ENCODE results near the gene SAP130.

Gene SAP130

DNA sequence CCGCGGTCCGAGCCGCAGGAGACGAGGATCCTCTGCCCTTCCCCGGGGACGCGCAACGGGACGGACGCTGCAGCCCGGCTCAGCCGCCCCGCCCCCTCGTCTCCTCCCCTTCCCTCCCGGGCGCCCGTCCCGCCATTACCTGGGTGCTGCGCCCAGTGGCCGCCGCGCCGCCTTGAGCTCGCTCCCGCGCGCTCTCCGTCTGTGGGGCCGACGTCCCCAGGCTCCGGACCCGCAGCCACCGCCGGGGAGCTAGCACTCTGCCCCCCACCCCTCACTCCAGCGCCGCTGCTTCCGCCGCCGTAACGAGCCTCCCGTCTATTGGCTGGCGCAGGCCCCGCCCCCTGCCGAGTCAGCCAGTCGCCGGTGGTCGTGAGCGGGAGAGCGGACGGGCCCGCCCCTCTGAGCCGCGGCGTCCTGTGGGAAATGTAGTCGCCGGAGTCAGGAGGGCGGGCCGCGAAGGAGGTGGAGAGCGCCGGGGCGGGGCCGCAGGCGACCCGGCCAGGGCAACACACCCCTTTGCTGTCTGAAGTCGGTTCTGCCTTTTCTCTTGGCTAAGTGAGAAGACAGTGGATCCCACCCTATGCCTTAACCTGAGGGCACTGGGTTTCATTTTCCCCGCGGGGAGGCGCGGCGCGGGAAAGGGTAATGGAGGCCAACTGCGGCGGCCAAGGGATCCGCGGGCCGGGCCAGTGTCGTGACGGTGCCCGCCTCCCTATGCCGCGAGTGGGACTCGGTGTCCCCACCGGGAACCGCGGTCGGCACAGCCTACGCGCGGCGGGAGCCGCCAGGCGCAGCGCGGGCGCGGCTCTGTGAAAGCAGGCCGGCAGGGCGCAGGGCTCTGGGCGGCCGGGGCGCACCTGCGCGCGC lies at the start of gene SAP130:
Gene SAP130, minus strand, starts transcription at position 259 of the 867 bp plus-strand sequence. CDS start 1,767 bp downstream, outside the sequence.
- DNase-seq = peak; percentile 95

DNA sequence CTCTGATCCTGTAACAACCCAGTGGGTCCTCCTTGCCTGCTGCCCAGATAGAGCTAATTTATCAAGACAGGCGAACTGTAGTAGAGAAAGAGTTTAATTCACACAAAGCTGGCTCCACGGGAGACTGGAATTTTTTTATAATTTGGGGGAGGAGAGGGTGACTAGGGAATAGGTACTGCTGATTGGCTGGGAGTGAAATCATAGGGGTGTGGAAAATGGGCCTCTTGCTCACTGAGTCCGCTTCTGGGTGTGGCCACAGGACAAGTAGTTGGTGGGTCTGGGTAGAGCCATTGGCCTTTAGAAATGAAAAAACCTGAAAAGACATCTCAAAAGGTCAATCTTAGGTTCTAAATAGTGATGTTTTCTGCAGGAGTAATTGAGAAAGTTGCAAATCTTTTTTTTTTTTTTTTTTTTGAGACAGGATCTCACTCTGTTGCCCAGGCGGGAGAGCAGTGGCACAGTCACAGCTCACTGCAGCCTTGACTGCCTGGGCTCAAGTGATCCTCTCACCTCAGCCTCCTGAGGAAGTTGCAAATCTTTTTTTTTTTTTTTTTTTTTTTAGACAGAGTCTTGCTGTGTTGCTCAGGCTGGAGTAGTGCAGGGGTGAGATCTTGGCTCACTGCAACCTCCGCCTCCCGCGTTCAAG lies 48.7 kb upstream of the SAP130 start:
- no peak for DNase-seq

- no peak for DNase-seq
Measured at GRCh38 chr2:128073278-128073677, 45.4 kb upstream of the SAP130 start.

DNA sequence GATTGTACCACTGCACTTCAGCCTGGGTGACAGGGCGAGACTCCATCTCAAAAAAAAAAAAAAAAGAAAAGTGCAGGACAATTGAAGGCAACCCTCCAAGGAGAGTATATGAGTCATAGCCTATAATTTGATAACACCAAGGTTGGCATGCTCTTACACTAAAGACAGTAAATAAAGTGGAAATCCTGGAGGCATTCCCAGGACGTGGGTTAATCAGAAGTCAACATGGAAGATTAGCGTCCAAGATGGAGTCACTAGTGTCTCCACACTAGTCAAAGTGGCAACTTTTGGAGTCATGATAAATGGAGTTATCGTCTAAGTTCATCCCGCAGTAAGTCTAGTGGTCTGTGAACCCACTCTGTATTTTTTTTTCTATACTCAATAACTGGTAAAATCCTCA lies 41.9 kb upstream of the SAP130 start:
- DNase-seq = no peak

DNA sequence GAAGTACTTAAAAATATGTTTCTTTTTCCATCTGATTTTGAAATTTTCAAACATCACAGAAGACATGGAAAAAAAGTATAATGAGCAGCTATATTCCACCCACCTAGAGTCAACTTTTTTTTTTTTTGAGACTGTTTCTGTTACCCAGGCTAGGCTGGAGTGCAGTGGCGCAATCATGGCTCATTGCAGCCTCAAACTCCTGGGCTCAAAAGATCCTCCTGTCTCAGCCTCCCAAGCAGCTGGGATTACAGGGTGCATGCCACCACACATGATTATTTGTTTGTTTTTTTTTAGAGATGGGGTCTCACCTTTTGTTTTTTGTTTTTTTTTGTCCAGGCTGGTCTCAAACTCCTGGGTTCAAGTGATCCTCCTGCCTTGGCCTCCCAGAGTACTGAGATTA lies 36.5 kb upstream of the SAP130 start:
- DNase-seq = no peak

DNA sequence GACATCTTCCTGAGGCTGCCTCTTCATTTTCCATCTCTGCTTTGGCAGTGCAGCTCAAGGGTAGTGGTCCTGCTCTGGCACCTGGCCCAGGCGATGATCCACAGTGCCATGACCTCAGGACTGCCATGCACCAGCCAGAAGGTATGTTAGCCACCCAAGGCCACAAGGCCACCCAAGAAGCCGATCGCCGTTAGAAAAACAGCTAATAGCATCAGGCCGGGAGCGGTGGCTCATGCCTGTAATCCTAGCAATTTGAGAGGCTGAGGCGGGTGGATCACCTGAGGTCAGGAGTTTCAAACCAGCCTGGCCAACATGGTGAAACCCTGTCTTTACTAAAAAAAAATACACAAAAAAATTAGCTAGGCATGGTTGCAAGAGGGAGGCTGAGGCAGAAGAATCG lies 34.7 kb upstream of the SAP130 start:
- no peak for DNase-seq

DNA sequence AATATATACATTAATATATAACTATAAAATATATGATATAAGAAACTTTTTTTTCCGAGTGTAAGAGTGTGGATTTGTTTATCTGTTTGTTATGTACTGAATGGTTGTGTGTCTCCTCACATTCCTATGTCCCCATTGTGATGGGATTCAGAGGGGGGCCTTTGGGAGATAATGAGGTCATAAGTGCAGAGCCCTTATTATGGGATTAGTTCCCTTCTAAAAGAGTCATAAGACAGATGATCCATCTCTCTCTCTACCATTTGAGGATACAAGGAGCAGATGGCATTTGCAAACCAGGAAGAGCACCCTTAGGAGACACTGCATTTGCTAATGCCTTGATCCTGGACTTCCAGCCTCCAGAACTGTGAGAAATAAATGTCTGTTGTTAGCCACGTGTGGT lies 30.3 kb upstream of the SAP130 start:
- DNase-seq = no peak

DNA sequence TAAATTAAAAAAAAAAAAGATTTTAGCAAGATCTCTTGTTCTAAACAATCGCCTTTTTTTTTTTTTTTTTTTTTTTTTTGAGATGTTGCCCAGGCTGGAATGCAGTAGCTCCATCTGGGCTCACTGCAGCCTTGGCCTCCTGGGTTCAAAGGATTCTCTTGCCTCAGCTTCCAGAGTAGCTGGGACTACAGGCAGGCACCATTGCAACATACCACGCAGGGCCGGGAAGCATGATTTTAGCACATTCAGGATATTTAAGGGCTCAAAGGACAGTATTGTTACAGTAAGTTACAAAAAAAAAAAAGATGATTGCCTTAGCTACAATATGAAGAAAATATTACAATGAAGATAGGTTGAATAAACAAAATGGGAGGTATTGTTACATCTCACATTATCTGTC lies 29.5 kb upstream of the SAP130 start:
- no peak for DNase-seq

DNA sequence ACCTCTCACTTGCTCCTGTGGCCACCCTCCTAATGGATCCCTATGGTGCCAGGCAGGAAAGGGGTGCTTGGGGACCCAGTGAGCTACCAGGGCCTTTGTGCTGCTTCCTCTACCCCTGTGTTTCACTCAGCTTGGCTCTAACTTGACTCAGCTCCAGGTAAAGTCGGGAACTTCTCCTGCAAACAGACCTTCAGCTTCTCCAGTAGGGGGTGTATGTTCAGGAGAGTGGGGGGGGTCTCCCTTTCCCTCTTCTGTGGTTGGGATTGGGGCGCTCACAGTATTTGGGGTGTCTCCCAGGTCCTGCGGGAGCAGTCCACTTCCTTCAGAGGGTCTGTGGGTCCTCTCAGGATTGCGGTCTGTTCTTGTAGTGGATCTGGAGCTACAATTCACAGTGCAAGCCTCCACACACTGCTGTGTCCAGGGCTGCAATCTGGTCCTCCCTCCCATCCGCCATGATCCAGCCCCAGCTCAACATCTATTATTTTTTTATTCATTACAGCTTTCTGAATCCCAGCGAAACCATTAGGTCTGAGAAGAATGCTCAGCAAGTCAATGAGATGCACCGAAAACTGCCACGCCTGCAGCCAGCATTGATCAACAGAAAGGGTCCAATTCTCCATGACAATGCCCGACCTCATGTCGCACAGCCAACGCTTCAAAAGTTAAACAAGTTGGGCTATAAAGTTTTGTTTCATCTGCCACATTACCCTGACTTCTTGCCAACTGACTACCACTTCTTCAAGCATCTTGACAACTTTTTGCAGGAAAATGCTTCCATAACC lies 26.4 kb upstream of the SAP130 start:
- no peak for DNase-seq

DNA sequence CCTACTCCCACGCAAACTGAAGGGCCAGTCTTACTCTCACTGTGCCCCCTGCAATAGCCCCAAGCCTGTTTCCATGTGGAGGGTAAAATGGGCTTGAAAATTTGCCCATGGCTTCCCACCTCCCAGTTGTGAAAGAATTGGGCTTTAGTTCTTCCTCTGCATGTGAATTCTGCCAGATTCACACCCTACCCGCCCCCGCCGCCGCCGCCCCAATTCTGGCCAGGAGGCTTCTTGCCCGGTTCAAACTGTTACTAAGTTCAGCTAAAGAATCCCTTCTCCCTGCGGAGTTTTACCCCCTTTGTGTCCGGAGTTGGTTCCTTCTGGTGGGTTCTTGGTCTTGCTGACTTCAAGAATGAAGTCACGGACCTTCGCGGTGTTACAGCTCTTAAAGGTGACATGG lies 25.5 kb upstream of the SAP130 start:
- DNase-seq = no peak

DNA sequence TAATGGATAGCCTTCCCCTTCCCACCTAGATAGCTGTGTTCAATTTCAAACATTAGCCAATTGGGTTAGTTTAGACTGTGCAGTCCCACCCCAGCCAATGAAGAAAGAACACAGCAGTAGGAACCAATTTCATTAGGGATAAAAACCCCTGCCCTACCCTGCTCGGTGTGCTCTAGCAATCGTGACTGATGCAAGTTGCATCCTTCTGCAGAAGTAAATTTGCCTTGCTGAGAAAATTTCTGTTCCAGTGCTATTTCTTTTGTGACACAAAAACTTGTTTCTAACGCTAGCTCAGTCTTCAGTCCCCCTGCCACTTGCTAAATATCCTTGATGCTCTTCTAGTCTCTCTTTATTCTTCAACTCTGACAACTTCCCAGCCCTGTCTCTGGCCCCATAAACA lies 15.2 kb upstream of the SAP130 start:
- no peak for DNase-seq

DNA sequence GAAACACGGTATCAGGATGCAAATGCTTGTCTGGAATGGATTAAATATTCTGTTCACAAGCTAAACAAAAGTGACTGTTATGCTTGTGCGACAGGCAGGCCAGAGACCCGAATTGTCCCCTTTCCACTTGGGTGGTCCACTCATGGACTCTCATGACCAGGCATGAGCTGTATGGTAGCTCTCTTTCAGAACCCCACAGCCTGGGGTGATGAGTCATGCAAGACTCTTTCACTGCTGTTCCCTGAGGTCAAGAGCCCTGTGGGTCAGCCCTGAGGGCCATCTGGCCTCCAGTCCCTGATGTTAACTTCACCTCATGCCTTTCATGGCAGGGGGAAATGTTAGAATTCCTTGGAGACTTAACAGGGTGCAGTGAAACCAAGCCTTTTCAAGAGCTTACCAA lies 13.7 kb upstream of the SAP130 start:
- DNase-seq = no peak

DNA sequence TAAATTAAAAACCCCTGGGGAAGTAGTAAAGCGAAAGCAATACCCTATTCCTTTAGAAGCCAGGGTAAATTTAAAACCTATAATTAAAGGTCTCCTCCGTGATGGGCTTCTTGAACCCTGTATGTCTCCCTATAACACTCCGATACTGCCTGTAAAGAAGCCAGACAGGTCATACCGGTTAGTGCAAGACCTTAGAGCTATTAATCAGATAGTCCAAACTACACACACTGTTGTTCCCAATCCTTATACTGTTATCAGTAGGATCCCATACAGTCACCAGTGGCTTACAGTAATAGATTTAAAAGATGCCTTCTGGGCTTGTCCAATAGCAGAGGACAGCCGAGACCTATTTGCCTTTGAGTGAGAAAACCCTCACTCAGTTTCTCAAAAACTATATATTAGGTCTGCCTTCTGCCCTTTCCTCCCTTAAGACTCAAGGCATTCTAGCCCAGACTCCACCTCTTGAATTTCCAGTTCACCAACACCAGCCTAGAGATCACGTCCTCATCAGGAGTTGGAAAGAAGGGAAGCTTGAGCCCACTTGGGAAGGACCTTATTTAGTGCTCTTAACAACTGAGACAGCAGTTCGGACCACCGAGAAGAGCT lies 12.4 kb upstream of the SAP130 start:
- DNase-seq = no peak

DNA sequence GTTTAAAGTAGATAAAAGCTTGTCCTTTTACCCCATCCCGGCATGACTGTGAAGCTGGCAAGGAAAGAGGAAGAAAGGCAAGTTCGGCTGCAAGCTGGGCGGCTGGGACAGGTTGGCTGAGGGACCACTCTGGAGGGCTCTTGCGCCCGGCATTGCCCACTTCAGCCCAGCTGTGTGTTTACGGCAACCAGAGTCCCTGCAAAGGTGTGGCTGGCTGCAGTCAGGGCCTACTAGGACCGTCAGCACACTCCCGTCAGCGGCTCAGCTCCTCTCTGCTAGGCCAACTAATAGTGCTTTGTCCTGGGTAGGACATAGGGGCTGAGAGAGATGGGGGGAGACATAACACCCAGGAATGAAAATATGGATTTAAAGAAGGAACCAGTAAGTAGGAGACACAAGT lies 11.7 kb upstream of the SAP130 start:
- DNase-seq = no peak

DNA sequence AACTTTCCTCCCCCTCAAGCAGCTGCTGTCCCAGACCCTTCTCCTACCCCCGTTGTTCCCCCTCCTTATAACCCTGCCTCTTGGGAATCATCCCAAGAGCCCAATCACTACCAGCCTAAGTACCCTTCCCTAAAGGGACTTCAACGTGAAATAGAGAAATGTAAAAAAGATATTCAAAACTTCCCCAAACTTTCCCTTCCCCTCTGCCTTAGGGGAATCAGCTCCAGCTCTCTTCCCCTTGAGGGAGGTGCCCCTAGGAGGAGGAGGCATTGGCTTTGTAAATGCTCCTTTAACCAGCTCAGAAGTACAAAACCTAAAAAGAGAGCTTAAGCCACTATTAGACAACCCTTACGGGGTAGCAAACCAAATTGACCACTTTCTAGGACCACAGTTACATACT lies 10.6 kb upstream of the SAP130 start:
- no peak for DNase-seq

DNA sequence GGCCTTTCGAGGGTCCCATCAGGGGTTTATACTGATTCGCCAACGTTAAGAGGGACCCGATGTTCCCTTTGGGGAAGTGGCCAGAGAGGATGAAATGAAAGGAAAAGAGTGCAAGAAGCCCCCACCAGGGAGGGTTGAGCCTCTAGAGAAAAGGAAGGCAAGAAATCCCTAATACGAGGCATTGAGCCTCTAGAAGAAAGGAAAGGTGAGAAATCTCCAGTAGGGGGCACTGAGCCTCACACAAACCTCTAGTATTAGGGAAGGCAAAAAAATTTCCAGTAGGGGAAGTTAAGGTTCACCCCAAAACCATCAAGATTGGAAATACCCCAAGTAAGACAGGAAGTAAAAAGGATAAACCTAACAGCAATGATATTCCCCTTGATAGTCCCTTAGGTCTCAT lies 9.8 kb upstream of the SAP130 start:
- peak; percentile 14 for DNase-seq

GRCh38 chr2:128036748-128037607 lies 9.1 kb upstream of the SAP130 start:
- no peak for DNase-seq

- DNase-seq = no peak
Measured at GRCh38 chr2:128032092-128032491, 4.2 kb upstream of the SAP130 start.

- peak; percentile 90 for DNase-seq
Measured at GRCh38 chr2:128028668-128029054, 802 bp upstream of the SAP130 start.

GRCh38 chr2:128027278-128027800 lies 520 bp downstream of the SAP130 start:
- peak; percentile 98 for DNase-seq

DNA sequence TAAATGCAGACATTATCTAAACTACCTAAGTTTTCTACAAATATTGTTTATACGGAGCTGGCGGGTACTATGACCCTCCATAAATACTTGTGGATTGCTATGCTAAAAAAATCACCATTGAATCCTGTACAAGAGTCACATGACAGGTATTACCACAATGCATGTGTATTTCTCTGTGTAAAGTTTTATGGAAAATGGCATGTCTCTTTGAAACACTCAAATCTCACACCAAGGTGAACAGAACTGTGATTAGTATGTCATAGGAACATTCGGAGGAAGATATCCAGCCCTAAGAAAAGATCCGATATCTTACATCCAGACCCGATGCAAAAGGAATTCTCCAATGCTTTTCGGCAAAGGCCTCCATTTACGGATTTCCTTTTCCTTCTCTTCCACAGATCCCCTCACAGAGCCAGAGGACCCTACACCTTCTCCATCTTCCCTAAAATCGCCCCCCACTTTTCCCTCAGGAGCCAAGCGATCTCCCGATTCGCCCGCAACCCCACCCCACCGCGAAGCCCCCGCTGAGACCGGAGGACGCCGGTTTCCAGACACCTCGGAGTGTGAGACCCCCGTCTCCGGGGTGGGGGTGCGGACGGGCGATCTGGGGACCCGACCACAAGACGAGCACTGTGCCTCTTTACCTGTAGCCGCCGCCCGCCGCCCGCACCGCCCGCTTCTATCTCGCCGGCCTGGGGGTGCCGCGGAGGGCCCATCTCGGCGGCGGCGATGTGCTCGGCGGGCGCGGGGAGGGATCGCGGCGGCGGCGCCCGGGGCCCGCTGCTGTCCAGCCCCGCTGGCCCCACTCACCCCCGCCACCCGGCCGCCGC lies 1.2 kb downstream of the SAP130 start:
- peak; percentile 12 for DNase-seq

Measured in hematopoietic multipotent progenitor cell treated with erythropoietin and hydrocortisone succinate and interleukin-3 and kit ligand, for 8 days (in vitro differentiated cells).